Tongue (tissue), 2 donors: ENCODE data around the gene GRSF1. TPM values are rescaled to one million over a fixed set of nuclear protein-coding genes. Genes with fewer than 3 reads are reported as not detected.

Source experiments
- small RNA-seq: library from RNA; depleted of rRNA; stranded (forward); fragments of <200 nt; gene quantifications from one replicate; pipeline ENCODE3, GENCODE V24; 2014; ENCODE audit warnings: low replicate concordance
- total RNA-seq: library from RNA; depleted of rRNA; stranded (reverse); fragments of >200 nt; gene quantifications from one replicate; pipeline ENCODE4 v1.2.3, GENCODE V29; 2014

GRSF1 gene
- total RNA-seq, 1 donor from 2014 or later, result 142 TPM

Small RNAs within 50 kb of the gene (small RNA-seq; reads per million reads assigned to genes)
- gene RF00026 (not detected), gene RNU6-891P (not detected)

Other genes with a start within 250 kb of the GRSF1 start
- gene AMBN, start 247.6 kb downstream of the GRSF1 start, total RNA-seq, result not detected
- 1.7 TPM for gene ENAM, start 211.1 kb downstream of the GRSF1 start, total RNA-seq
- gene JCHAIN, start 173.4 kb downstream of the GRSF1 start, total RNA-seq, result 1.0 TPM
- gene UTP3, start 151.4 kb downstream of the GRSF1 start, total RNA-seq, result 21.4 TPM
- 85.4 TPM for gene RUFY3, start 117.9 kb downstream of the GRSF1 start, total RNA-seq
- 39.2 TPM for gene MOB1B, start 62.5 kb upstream of the GRSF1 start, total RNA-seq
- 29.5 TPM for gene DCK, start 153.8 kb upstream of the GRSF1 start, total RNA-seq